ENCODE measurements around the gene DPY19L1.
"Not testable (repeated sequence)": the region's sequence is repeated elsewhere in the genome, so short reads cannot be mapped to it uniquely, and the experiment has no call there.

Gene DPY19L1

GRCh38 chr7:34945894-34946477, 91.3 kb downstream of the DPY19L1 start:
- POLR2A ChIA-PET, result not testable (repeated sequence)

GRCh38 chr7:34939175-34939574, 98.1 kb downstream of the DPY19L1 start:
- DNase-seq, result no peak
- Histone ChIP-seq H3K4me1 (ENCODE audit: control extremely low read depth in 1 of 4, control insufficient read depth in 4 of 4, insufficient read depth in 4 of 4, low read length in 3 of 4) (no peaks in the 10 kb centered on the region), H3K9me3 (ENCODE audit: control extremely low read depth in 1 of 5, control insufficient read depth in 4 of 5, insufficient read depth in 2 of 5, low read depth in 1 of 5, low read length in 4 of 5) (no peaks in the 10 kb centered on the region), H3K4me3 (ENCODE audit: control insufficient read depth in 1 of 7, extremely low read depth in 1 of 7, insufficient read depth in 4 of 7, low read depth in 2 of 7, low read length in 6 of 7) (no peak overlapping the region), H3K27ac (ENCODE audit: insufficient read depth in 1 of 2, low read depth in 1 of 2, low read length in 2 of 2, poor library complexity in 1 of 2, severe bottlenecking in 2 of 2) (no peak overlapping the region), H3K36me3 (ENCODE audit: control insufficient read depth in 4 of 4, insufficient read depth in 4 of 4, low read length in 3 of 4) (peaks cover 0 to 6% (median 5%) of the 10 kb centered on the region in 4 experiments), H3K27me3 (replicated peaks in 2 of 5; ENCODE audit: control insufficient read depth in 4 of 5, insufficient read depth in 5 of 5, low read length in 4 of 5) (no peaks in the 10 kb centered on the region)
- ChIA-PET POLR2A (no interaction called here), CTCF (no interaction called here)
- 93% methylated on average over 4 of the region's 6 CpGs for WGBS (ENCODE audit: insufficient coverage)

More at GRCh38 chr7:34945894-34946477, 91.3 kb downstream of the DPY19L1 start:
- 97% methylated on average over 3 of the region's 7 CpGs for WGBS (ENCODE audit: insufficient coverage)
- H3K27me3 ChIP-seq (replicated peaks in 2 of 5; ENCODE audit: control insufficient read depth in 4 of 5, insufficient read depth in 5 of 5, low read length in 4 of 5); H3K4me1 ChIP-seq (ENCODE audit: control extremely low read depth in 1 of 4, control insufficient read depth in 4 of 4, insufficient read depth in 4 of 4, low read length in 3 of 4); CTCF ChIA-PET; H3K9me3 ChIP-seq (ENCODE audit: control extremely low read depth in 1 of 5, control insufficient read depth in 4 of 5, insufficient read depth in 2 of 5, low read depth in 1 of 5, low read length in 4 of 5); H3K36me3 ChIP-seq (ENCODE audit: control insufficient read depth in 4 of 4, insufficient read depth in 4 of 4, low read length in 3 of 4); DNase-seq; H3K27ac ChIP-seq (ENCODE audit: insufficient read depth in 1 of 2, low read depth in 1 of 2, low read length in 2 of 2, poor library complexity in 1 of 2, severe bottlenecking in 2 of 2); H3K4me3 ChIP-seq (ENCODE audit: control insufficient read depth in 1 of 7, extremely low read depth in 1 of 7, insufficient read depth in 4 of 7, low read depth in 2 of 7, low read length in 6 of 7): not testable (repeated sequence)

GRCh38 chr7:34935735-34936165, 101.5 kb downstream of the DPY19L1 start:
- DNase-seq; CTCF ChIA-PET; H3K4me3 ChIP-seq (ENCODE audit: control insufficient read depth in 1 of 7, extremely low read depth in 1 of 7, insufficient read depth in 4 of 7, low read depth in 2 of 7, low read length in 6 of 7); H3K4me1 ChIP-seq (ENCODE audit: control extremely low read depth in 1 of 4, control insufficient read depth in 4 of 4, insufficient read depth in 4 of 4, low read length in 3 of 4); H3K9me3 ChIP-seq (ENCODE audit: control extremely low read depth in 1 of 5, control insufficient read depth in 4 of 5, insufficient read depth in 2 of 5, low read depth in 1 of 5, low read length in 4 of 5); POLR2A ChIA-PET; H3K27ac ChIP-seq (ENCODE audit: insufficient read depth in 1 of 2, low read depth in 1 of 2, low read length in 2 of 2, poor library complexity in 1 of 2, severe bottlenecking in 2 of 2); H3K36me3 ChIP-seq (ENCODE audit: control insufficient read depth in 4 of 4, insufficient read depth in 4 of 4, low read length in 3 of 4); H3K27me3 ChIP-seq (replicated peaks in 2 of 5; ENCODE audit: control insufficient read depth in 4 of 5, insufficient read depth in 5 of 5, low read length in 4 of 5): not testable (repeated sequence)
- WGBS (ENCODE audit: insufficient coverage), result no CpG with 5 or more reads among the region's 2 CpGs

GRCh38 chr7:34931739-34932138, 105.5 kb downstream of the DPY19L1 start:
- no peak overlapping the region for H3K4me3 ChIP-seq (ENCODE audit: control insufficient read depth in 1 of 7, extremely low read depth in 1 of 7, insufficient read depth in 4 of 7, low read depth in 2 of 7, low read length in 6 of 7)
- H3K27ac ChIP-seq (ENCODE audit: insufficient read depth in 1 of 2, low read depth in 1 of 2, low read length in 2 of 2, poor library complexity in 1 of 2, severe bottlenecking in 2 of 2), result no peak overlapping the region
- peaks cover 0 to 2% (median under 1%) of the 10 kb centered on the region in 4 experiments for H3K36me3 ChIP-seq (ENCODE audit: control insufficient read depth in 4 of 4, insufficient read depth in 4 of 4, low read length in 3 of 4)
- no peak for DNase-seq
- no peaks in the 10 kb centered on the region for H3K27me3 ChIP-seq (replicated peaks in 2 of 5; ENCODE audit: control insufficient read depth in 4 of 5, insufficient read depth in 5 of 5, low read length in 4 of 5)
- ChIA-PET POLR2A (no interaction called here), CTCF (no interaction called here)
- no peaks in the 10 kb centered on the region for H3K9me3 ChIP-seq (ENCODE audit: control extremely low read depth in 1 of 5, control insufficient read depth in 4 of 5, insufficient read depth in 2 of 5, low read depth in 1 of 5, low read length in 4 of 5)
- no peaks in the 10 kb centered on the region for H3K4me1 ChIP-seq (ENCODE audit: control extremely low read depth in 1 of 4, control insufficient read depth in 4 of 4, insufficient read depth in 4 of 4, low read length in 3 of 4)
- 100% methylated on average over 1 of the region's 1 CpG for WGBS (ENCODE audit: insufficient coverage)

GRCh38 chr7:34929783-34930182, 107.5 kb downstream of the DPY19L1 start:
- H3K4me1 ChIP-seq (ENCODE audit: control extremely low read depth in 1 of 4, control insufficient read depth in 4 of 4, insufficient read depth in 4 of 4, low read length in 3 of 4); POLR2A ChIA-PET; H3K27ac ChIP-seq (ENCODE audit: insufficient read depth in 1 of 2, low read depth in 1 of 2, low read length in 2 of 2, poor library complexity in 1 of 2, severe bottlenecking in 2 of 2); DNase-seq; H3K36me3 ChIP-seq (ENCODE audit: control insufficient read depth in 4 of 4, insufficient read depth in 4 of 4, low read length in 3 of 4); H3K9me3 ChIP-seq (ENCODE audit: control extremely low read depth in 1 of 5, control insufficient read depth in 4 of 5, insufficient read depth in 2 of 5, low read depth in 1 of 5, low read length in 4 of 5); H3K4me3 ChIP-seq (ENCODE audit: control insufficient read depth in 1 of 7, extremely low read depth in 1 of 7, insufficient read depth in 4 of 7, low read depth in 2 of 7, low read length in 6 of 7); CTCF ChIA-PET; H3K27me3 ChIP-seq (replicated peaks in 2 of 5; ENCODE audit: control insufficient read depth in 4 of 5, insufficient read depth in 5 of 5, low read length in 4 of 5): not testable (repeated sequence)
- WGBS (ENCODE audit: insufficient coverage), result 95% methylated on average over 4 of the region's 6 CpGs

- no CpG with 5 or more reads among the region's 1 CpG for WGBS (ENCODE audit: insufficient coverage)
- H3K9me3 ChIP-seq (ENCODE audit: control extremely low read depth in 1 of 5, control insufficient read depth in 4 of 5, insufficient read depth in 2 of 5, low read depth in 1 of 5, low read length in 4 of 5), result no peaks in the 10 kb centered on the region
- DNase-seq, result no peak
- no peaks in the 10 kb centered on the region for H3K4me1 ChIP-seq (ENCODE audit: control extremely low read depth in 1 of 4, control insufficient read depth in 4 of 4, insufficient read depth in 4 of 4, low read length in 3 of 4)
- ChIA-PET POLR2A (no interaction called here), CTCF (no interaction called here)
- H3K27me3 ChIP-seq (replicated peaks in 2 of 5; ENCODE audit: control insufficient read depth in 4 of 5, insufficient read depth in 5 of 5, low read length in 4 of 5), result no peaks in the 10 kb centered on the region
- peaks cover 0 to 2% (median 0%) of the 10 kb centered on the region in 4 experiments for H3K36me3 ChIP-seq (ENCODE audit: control insufficient read depth in 4 of 4, insufficient read depth in 4 of 4, low read length in 3 of 4)
- no peak overlapping the region for H3K27ac ChIP-seq (ENCODE audit: insufficient read depth in 1 of 2, low read depth in 1 of 2, low read length in 2 of 2, poor library complexity in 1 of 2, severe bottlenecking in 2 of 2)
- no peak overlapping the region for H3K4me3 ChIP-seq (ENCODE audit: control insufficient read depth in 1 of 7, extremely low read depth in 1 of 7, insufficient read depth in 4 of 7, low read depth in 2 of 7, low read length in 6 of 7)
These were observed 108.7 kb downstream of the DPY19L1 start for GRCh38 chr7:34928560-34928959.

GRCh38 chr7:34928052-34928451, 109.2 kb downstream of the DPY19L1 start:
- ChIA-PET CTCF (no interaction called here), POLR2A (no interaction called here)
- DNase-seq, result peak in 2 of 3 donors; percentile 2 to 5
- Histone ChIP-seq H3K4me1 (ENCODE audit: control extremely low read depth in 1 of 4, control insufficient read depth in 4 of 4, insufficient read depth in 4 of 4, low read length in 3 of 4) (no peaks in the 10 kb centered on the region), H3K27ac (ENCODE audit: insufficient read depth in 1 of 2, low read depth in 1 of 2, low read length in 2 of 2, poor library complexity in 1 of 2, severe bottlenecking in 2 of 2) (no peak overlapping the region), H3K4me3 (ENCODE audit: control insufficient read depth in 1 of 7, extremely low read depth in 1 of 7, insufficient read depth in 4 of 7, low read depth in 2 of 7, low read length in 6 of 7) (no peak overlapping the region), H3K36me3 (ENCODE audit: control insufficient read depth in 4 of 4, insufficient read depth in 4 of 4, low read length in 3 of 4) (peaks cover 0 to 2% (median 0%) of the 10 kb centered on the region in 4 experiments), H3K27me3 (replicated peaks in 2 of 5; ENCODE audit: control insufficient read depth in 4 of 5, insufficient read depth in 5 of 5, low read length in 4 of 5) (no peaks in the 10 kb centered on the region), H3K9me3 (ENCODE audit: control extremely low read depth in 1 of 5, control insufficient read depth in 4 of 5, insufficient read depth in 2 of 5, low read depth in 1 of 5, low read length in 4 of 5) (no peaks in the 10 kb centered on the region)
- 79% methylated on average over 5 of the region's 5 CpGs for WGBS (ENCODE audit: insufficient coverage)

Measured in common myeloid progenitor, CD34-positive (primary cell).